IMR-90 (cell line): ENCODE data around the gene BUB1B. TPM values are rescaled to one million over a fixed set of nuclear protein-coding genes. Genes with fewer than 3 reads are reported as not detected.
A peak's percentile ranks its signal among the peaks of the same experiment; 100 is the strongest.

Source experiments
- ATAC-seq: fragments of 200-7000 bp; cut with Tn5 transposase; 2 replicates; pipeline ENCODE4 v1.9.1; 2020; ENCODE audit warnings: low read depth, mild to moderate bottlenecking, moderate library complexity
- BruUV-seq: library from RNA; stranded (reverse); fragments of 400-500 nt; replicated peaks from 2 replicates; lab custom pipeline; 2021; lab: Mats Ljungman, UMichigan
- CTCF ChIA-PET: fragments of 300-600 bp; formaldehyde crosslinking; extraction: SDS; loops from one replicate; lab custom pipeline; 2021; ENCODE audit warnings: antibody characterized with exemption; lab: Yijun Ruan, JAX
- POLR2A ChIA-PET: fragments of 300-600 bp; sonication (Branson Sonifier 250); formaldehyde crosslinking; loops from one replicate; lab custom pipeline; 2022; ENCODE audit warnings: antibody characterized with exemption; ENCODE audit not compliant: unreplicated experiment; lab: Charles Lee
- DNase-seq: peaks from one replicate; pipeline ENCODE4 v3.0.0; 2013
- H2AFZ ChIP-seq: replicated peaks from 2 replicates; pipeline ENCODE3; 2013; ENCODE audit warnings: low read length, mild to moderate bottlenecking; ENCODE audit not compliant: poor library complexity
- H2AK5ac ChIP-seq: 2 replicates; pipeline ENCODE4 v1.6.1; 2013; ENCODE audit warnings: low read depth, low read length, inconsistent platforms
- H2AK9ac ChIP-seq: replicated peaks from 2 replicates; pipeline ENCODE3; 2013; ENCODE audit warnings: mild to moderate bottlenecking, low read depth, low read length, moderate library complexity; ENCODE audit not compliant: poor library complexity
- H2BK120ac ChIP-seq: 2 replicates; pipeline ENCODE4 v1.6.1; 2013; ENCODE audit warnings: low read depth, low read length, inconsistent platforms
- H2BK15ac ChIP-seq: 3 replicates; pipeline ENCODE4 v1.6.1; 2013; ENCODE audit warnings: low read depth, low read length, inconsistent platforms
- H2BK20ac ChIP-seq: 2 replicates; pipeline ENCODE4 v1.6.1; 2013; ENCODE audit warnings: low read depth, mild to moderate bottlenecking, inconsistent platforms, low read length, moderate library complexity
- H2BK5ac ChIP-seq: 2 replicates; pipeline ENCODE4 v1.6.1; 2013; ENCODE audit warnings: mild to moderate bottlenecking, low read depth, low read length, inconsistent platforms; ENCODE audit not compliant: poor library complexity, severe bottlenecking
- H3K14ac ChIP-seq: replicated peaks from 2 replicates; pipeline ENCODE4 v1.6.1; 2013; ENCODE audit warnings: low read depth, low read length, inconsistent platforms
- H3K18ac ChIP-seq: 2 replicates; pipeline ENCODE4 v1.6.1; 2013; ENCODE audit warnings: low read depth, low read length, control low read depth
- H3K23ac ChIP-seq: 2 replicates; pipeline ENCODE4 v1.6.1; 2013; ENCODE audit warnings: low read depth, low read length, inconsistent platforms
- H3K27ac ChIP-seq: 2 replicates; pipeline ENCODE4 v1.5.1; 2013; ENCODE audit warnings: mild to moderate bottlenecking, control low read depth, low read length; ENCODE audit not compliant: insufficient read depth
- H3K27me3 ChIP-seq: 2 replicates; pipeline ENCODE4 v1.6.1; 2013; ENCODE audit warnings: low read length; ENCODE audit not compliant: control insufficient read depth, insufficient read depth
- H3K36me3 ChIP-seq: 2 replicates; pipeline ENCODE4 v1.6.1; 2013; ENCODE audit warnings: low read length, mixed read lengths; ENCODE audit not compliant: control insufficient read depth, insufficient read depth
- H3K4ac ChIP-seq: 2 replicates; pipeline ENCODE4 v1.6.1; 2013; ENCODE audit warnings: low read depth, low read length, inconsistent platforms
- H3K4me1 ChIP-seq: 2 replicates; pipeline ENCODE4 v1.6.1; 2013; ENCODE audit warnings: low read length, mixed read lengths; ENCODE audit not compliant: control insufficient read depth, insufficient read depth
- H3K4me2 ChIP-seq: 2 replicates; pipeline ENCODE4 v1.6.1; 2013; ENCODE audit warnings: low read depth, mild to moderate bottlenecking, control low read depth, low read length, moderate library complexity
- H3K4me3 ChIP-seq: 2 replicates; pipeline ENCODE4 v1.5.1; 2013; ENCODE audit warnings: low read depth, mild to moderate bottlenecking, control low read depth, low read length, moderate library complexity; ENCODE audit not compliant: insufficient read depth
- H3K56ac ChIP-seq: 2 replicates; pipeline ENCODE4 v1.6.1; 2013; ENCODE audit warnings: low read length, inconsistent platforms; ENCODE audit not compliant: insufficient read depth; ENCODE audit errors: extremely low read depth
- H3K79me1 ChIP-seq, 2 experiments: 2 replicates each; pipeline ENCODE4 v1.6.1; 2013; ENCODE audit warnings: low read length in 2 of 2, inconsistent platforms in 1 of 2, low read depth in 1 of 2
- H3K9ac ChIP-seq: 2 replicates; pipeline ENCODE4 v1.6.1; 2013; ENCODE audit warnings: low read depth, low read length, control low read depth
- H3K9me1 ChIP-seq: 2 replicates; pipeline ENCODE4 v1.6.1; 2013; ENCODE audit warnings: low read length, inconsistent platforms; ENCODE audit not compliant: insufficient read depth
- H3K9me3 ChIP-seq: 2 replicates; pipeline ENCODE4 v1.6.1; 2013; ENCODE audit warnings: low read length; ENCODE audit not compliant: control insufficient read depth, insufficient read depth
- H4K20me1 ChIP-seq: 2 replicates; pipeline ENCODE4 v1.6.1; 2013; ENCODE audit warnings: low read length, inconsistent platforms; ENCODE audit not compliant: insufficient read depth
- H4K5ac ChIP-seq: 2 replicates; pipeline ENCODE4 v1.6.1; 2013; ENCODE audit warnings: mild to moderate bottlenecking, low read depth, low read length, control low read depth
- H4K8ac ChIP-seq, 2 experiments: 2 replicates each; pipeline ENCODE4 v1.6.1; 2013; ENCODE audit warnings: low read depth in 2 of 2, low read length in 2 of 2, control low read depth in 1 of 2, inconsistent platforms in 1 of 2
- H4K91ac ChIP-seq: 2 replicates; pipeline ENCODE4 v1.6.1; 2013; ENCODE audit warnings: low read depth, low read length, inconsistent platforms; ENCODE audit not compliant: insufficient read depth
- BHLHE40 ChIP-seq: fragments of 150-350 bp; IDR thresholded peaks from 2 replicates; pipeline ENCODE4 v1.6.1; 2016; ENCODE audit warnings: mild to moderate bottlenecking, low read depth, low read length
- CEBPB ChIP-seq: IDR thresholded peaks from 2 replicates; pipeline ENCODE4 v1.6.1; 2012; ENCODE audit warnings: low read depth, low read length, improper control_type of control experiment
- CHD1 ChIP-seq: IDR thresholded peaks from 2 replicates; pipeline ENCODE4 v1.6.1; 2012; ENCODE audit warnings: low read depth, low read length, improper control_type of control experiment
- CTCF ChIP-seq: conservative IDR thresholded peaks from 2 replicates; pipeline ENCODE4 v1.5.1; 2012; ENCODE audit warnings: mild to moderate bottlenecking, low read depth, low read length, improper control_type of control experiment
- ELK1 ChIP-seq: fragments of 150-350 bp; IDR thresholded peaks from 2 replicates; pipeline ENCODE4 v1.6.1; 2016; ENCODE audit warnings: low read depth, mild to moderate bottlenecking, low read length, moderate library complexity, borderline replicate concordance
- FOS ChIP-seq: fragments of 150-350 bp; IDR thresholded peaks from 2 replicates; pipeline ENCODE4 v1.6.1; 2016; ENCODE audit warnings: low read depth, low read length
- MAFK ChIP-seq: IDR thresholded peaks from 2 replicates; pipeline ENCODE4 v1.6.1; 2012; ENCODE audit warnings: low read depth, low read length, improper control_type of control experiment
- MAZ ChIP-seq: IDR thresholded peaks from 2 replicates; pipeline ENCODE4 v1.6.1; 2012; ENCODE audit warnings: low read depth, mild to moderate bottlenecking, low read length, improper control_type of control experiment, moderate library complexity, borderline replicate concordance
- MXI1 ChIP-seq: IDR thresholded peaks from 2 replicates; pipeline ENCODE4 v1.6.1; 2012; ENCODE audit warnings: low read depth, mild to moderate bottlenecking, low read length, moderate library complexity, borderline replicate concordance
- POLR2A ChIP-seq: IDR thresholded peaks from 2 replicates; pipeline ENCODE4 v1.6.1; 2012; ENCODE audit warnings: mild to moderate bottlenecking, low read depth, low read length
- RAD21 ChIP-seq: IDR thresholded peaks from 2 replicates; pipeline ENCODE4 v1.6.1; 2012; ENCODE audit warnings: low read length, improper control_type of control experiment
- RCOR1 ChIP-seq: IDR thresholded peaks from 2 replicates; pipeline ENCODE4 v1.6.1; 2012; ENCODE audit warnings: mild to moderate bottlenecking, low read length, improper control_type of control experiment; ENCODE audit not compliant: insufficient replicate concordance
- SMC3 ChIP-seq: fragments of 150-350 bp; IDR thresholded peaks from 2 replicates; pipeline ENCODE4 v1.6.1; 2016; ENCODE audit warnings: low read depth, mild to moderate bottlenecking, antibody characterized with exemption, low read length, moderate library complexity
- WGBS, 2 experiments: methylation state at CpG; one replicate each; pipeline versions ENCODE4 v1.1.5 to v1.1.7; 2013; ENCODE audit warnings: missing lambda C conversion rate in 2 of 2; ENCODE audit not compliant: insufficient read length in 1 of 2; ENCODE audit errors: extremely low coverage in 2 of 2; 5-methylcytosine and 5-hydroxymethylcytosine counted together
- dilution Hi-C: fragments of 300-500 bp; cut with HindIII; formaldehyde crosslinking; loops from one replicate; pipeline ENCODE4 v1.14.3; 2018; ENCODE audit warnings: low sequenced_read_pairs; ENCODE audit not compliant: unreplicated experiment
- in situ Hi-C: fragments of 300-500 bp; cut with MboI; formaldehyde crosslinking; loops from 3 replicates; pipeline ENCODE4 v1.14.3; 2019; ENCODE audit warnings: low sequenced_read_pairs, inconsistent platforms, mixed read lengths
- intact Hi-C: fragments of 100-400 bp; cut with micrococcal nuclease; formaldehyde crosslinking; loops from 2 replicates; pipeline ENCODE4 v1.10.0; 2022
- polyA plus RNA-seq, 3 experiments: library from polyadenylated mRNA; depleted of rRNA; stranded (reverse); fragments of >200 nt; gene quantifications; 2 replicates each; pipeline ENCODE4 v1.2.3, GENCODE V29; 2012; ENCODE audit warnings: low replicate concordance in 1 of 3
- total RNA-seq: library from RNA; depleted of rRNA; stranded (reverse); fragments of >200 nt; gene quantifications from 2 replicates; pipeline ENCODE4 v1.2.3, GENCODE V29; 2012

Gene BUB1B
- total and polyA plus RNA-seq, 2 of the 4 experiments (the other 2 are of a cell fraction), result 15.6 to 24.7 TPM

GRCh38 chr15:40265875-40266274 lies 105.0 kb downstream of the BUB1B start:
- Histone ChIP-seq H2AK5ac (peak overlapping the region; percentile 85; the same call in 1 of the 2 replicates), H3K36me3 (no peaks in the 10 kb centered on the region), H2AK9ac (peak overlapping the region; percentile 61), H3K4me2 (no peak overlapping the region), H3K9me1 (peaks cover 12% of the 10 kb centered on the region), H3K27ac (no peak overlapping the region), H3K4me3 (no peak overlapping the region), H4K5ac (no peak overlapping the region; the same call in 1 of the 2 replicates), H4K8ac (no peak overlapping the region; a peak in 1 of 4 replicates), H4K20me1 (no peaks in the 10 kb centered on the region), H2BK5ac (peak overlapping the region; percentile 50), H3K18ac (no peak overlapping the region), H3K9ac (no peak overlapping the region), H3K9me3 (no peaks in the 10 kb centered on the region), H3K79me1 (no peaks in the 10 kb centered on the region), H3K23ac (no peak overlapping the region), H3K27me3 (no peaks in the 10 kb centered on the region), H2BK120ac (peak overlapping the region; percentile 76), H3K56ac (no peak overlapping the region), H2BK20ac (peak overlapping the region; percentile 85), H3K4ac (no peak overlapping the region; the same call in 1 of the 2 replicates), H4K91ac (peak overlapping the region; percentile 75; the same call in 1 of the 2 replicates), H3K4me1 (peaks cover 15% of the 10 kb centered on the region), H2BK15ac (0 out of 3 replicates have a peak overlapping the region, but pooled peaks have one; percentile 47), H2AFZ (peak overlapping the region; percentile 99), H3K14ac (no peak overlapping the region)
- no TSS peak for BruUV-seq
- DNase-seq (no peak), ATAC-seq (no peak)
- POLR2A ChIA-PET, result no interaction called here
- CTCF ChIA-PET, result interaction anchor here (1.6 kb wide), 1 partner anchor 48 kb away, joined by 5 read pairs; no protein-coding TSS in a partner anchor
- intact Hi-C loops (no loop called here), in situ Hi-C loops (no loop called here), dilution Hi-C loops (no loop called here)
- WGBS, 2 experiments, result 98% methylated on average over 7 of the region's 20 CpGs; no CpG with 5 or more reads in 1 of the 2 experiments
- no peak for TF ChIP-seq FOS
- TF ChIP-seq RCOR1, result no peak
- TF ChIP-seq CHD1, result no peak
- TF ChIP-seq SMC3, result no peak
- no peak for TF ChIP-seq CEBPB
- no peak for TF ChIP-seq RAD21
- TF ChIP-seq BHLHE40, result no peak
- no peak for TF ChIP-seq POLR2A
- no peak for TF ChIP-seq MAFK
- TF ChIP-seq MAZ, result no peak
- TF ChIP-seq MXI1, result no peak
- no peak for TF ChIP-seq ELK1
- no peak for TF ChIP-seq CTCF
